ENCODE results near the gene LSG1. TPM values are rescaled to one million over a fixed set of nuclear protein-coding genes. Genes with fewer than 3 reads are reported as not detected.

The LSG1 gene
- total RNA-seq, 1 experiment from 2014 or later = 45.8 TPM

DNA sequence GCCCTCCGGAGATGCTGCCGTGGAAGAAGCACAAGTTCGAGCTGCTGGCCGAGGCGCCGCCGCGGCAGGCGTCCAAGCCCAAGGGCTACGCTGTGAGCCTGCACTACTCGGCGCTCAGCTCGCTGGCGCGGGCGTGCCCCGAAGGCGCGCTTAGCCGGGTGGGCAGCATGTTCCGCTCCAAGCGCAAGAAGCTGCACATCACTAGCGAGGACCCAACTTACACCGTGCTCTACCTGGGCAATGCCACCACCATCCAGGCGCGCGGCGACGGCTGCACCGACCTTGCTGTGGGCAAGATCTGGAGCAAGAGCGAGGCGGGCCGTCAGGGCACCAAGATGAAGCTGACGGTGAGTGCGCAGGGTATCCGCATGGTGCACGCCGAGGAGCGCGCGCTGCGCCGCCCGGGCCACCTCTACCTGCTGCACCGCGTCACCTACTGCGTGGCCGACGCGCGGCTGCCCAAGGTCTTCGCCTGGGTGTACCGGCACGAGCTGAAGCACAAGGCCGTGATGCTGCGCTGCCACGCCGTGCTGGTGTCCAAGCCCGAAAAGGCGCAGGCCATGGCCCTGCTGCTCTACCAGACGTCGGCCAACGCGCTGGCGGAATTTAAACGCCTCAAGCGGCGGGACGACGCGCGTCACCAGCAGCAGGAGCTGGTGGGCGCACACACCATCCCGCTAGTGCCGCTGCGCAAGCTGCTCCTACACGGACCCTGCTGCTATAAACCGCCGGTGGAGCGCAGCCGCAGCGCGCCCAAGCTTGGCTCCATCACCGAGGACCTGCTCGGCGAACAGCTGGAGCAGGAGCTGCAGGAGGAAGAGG lies 15.0 kb upstream of the LSG1 start (continued):
- TF ChIP-seq, protein P1, sequence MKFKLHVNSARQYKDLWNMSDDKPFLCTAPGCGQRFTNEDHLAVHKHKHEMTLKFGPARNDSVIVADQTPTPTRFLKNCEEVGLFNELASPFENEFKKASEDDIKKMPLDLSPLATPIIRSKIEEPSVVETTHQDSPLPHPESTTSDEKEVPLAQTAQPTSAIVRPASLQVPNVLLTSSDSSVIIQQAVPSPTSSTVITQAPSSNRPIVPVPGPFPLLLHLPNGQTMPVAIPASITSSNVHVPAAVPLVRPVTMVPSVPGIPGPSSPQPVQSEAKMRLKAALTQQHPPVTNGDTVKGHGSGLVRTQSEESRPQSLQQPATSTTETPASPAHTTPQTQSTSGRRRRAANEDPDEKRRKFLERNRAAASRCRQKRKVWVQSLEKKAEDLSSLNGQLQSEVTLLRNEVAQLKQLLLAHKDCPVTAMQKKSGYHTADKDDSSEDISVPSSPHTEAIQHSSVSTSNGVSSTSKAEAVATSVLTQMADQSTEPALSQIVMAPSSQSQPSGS (CRISPR knock-in tag; IDR thresholded peaks at IDR 0.05; ENCODE audit: borderline replicate concordance, low read depth) = no peak
- TF ChIP-seq RELA (CRISPR knock-in tag; IDR thresholded peaks at IDR 0.05; ENCODE audit: borderline replicate concordance) = peak; percentile 42; the same call in 1 of the 2 replicates
- TF ChIP-seq NFATC4 (CRISPR knock-in tag; IDR thresholded peaks at IDR 0.05) = no peak
- TF ChIP-seq SMAD3 (CRISPR knock-in tag; IDR thresholded peaks at IDR 0.05; ENCODE audit: borderline replicate concordance) = peak; percentile 89; the same call in 1 of the 2 replicates
- no peak for TF ChIP-seq ZNF671 (CRISPR knock-in tag; IDR thresholded peaks at IDR 0.05)
- 0 out of 2 replicates have a peak, but pooled peaks have one; percentile 7 for TF ChIP-seq TEAD4 (CRISPR knock-in tag; IDR thresholded peaks at IDR 0.05)
- TF ChIP-seq PRRX2 (CRISPR knock-in tag; IDR thresholded peaks at IDR 0.05) = no peak
- TF ChIP-seq NR1H2 (CRISPR knock-in tag; IDR thresholded peaks at IDR 0.05) = no peak
- TF ChIP-seq, protein P2, sequence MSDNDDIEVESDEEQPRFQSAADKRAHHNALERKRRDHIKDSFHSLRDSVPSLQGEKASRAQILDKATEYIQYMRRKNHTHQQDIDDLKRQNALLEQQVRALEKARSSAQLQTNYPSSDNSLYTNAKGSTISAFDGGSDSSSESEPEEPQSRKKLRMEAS (CRISPR knock-in tag; IDR thresholded peaks at IDR 0.05) = peak; percentile 97
- peak; percentile 75; the same call in 1 of the 2 replicates for TF ChIP-seq SMAD4 (CRISPR knock-in tag; IDR thresholded peaks at IDR 0.05)
- TF ChIP-seq, protein P3, sequence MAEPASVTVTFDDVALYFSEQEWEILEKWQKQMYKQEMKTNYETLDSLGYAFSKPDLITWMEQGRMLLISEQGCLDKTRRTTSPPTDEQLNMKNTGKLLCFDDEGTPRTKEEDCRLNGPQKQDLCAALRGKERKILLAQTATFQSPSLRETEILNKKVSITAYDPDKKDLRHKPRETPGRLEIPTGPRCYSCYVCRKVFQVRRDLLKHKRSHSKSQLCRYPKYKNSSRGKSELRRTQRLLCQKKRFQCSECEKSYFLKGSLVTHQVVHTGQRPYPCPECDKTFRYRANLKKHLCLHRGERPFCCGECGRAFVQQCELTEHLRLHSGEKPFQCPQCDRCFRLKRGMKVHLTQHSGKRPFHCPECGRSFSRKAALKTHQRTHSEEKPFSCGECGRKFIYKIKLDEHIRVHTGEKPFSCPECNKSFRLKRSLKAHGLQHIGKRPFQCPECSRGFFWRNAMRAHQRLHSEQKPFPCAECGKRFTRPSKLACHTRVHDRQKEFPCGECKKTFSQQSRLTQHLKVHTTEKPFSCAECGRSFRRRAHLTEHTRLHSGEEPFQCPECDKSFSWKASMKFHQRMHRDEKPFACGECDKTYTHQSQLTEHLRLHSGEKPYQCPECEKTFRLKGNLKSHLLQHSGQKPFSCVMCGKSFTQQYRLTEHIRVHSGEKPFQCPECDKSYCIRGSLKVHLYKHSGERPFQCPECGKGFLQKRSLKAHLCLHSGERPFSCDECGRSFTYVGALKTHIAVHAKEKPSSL (CRISPR knock-in tag; conservative IDR thresholded peaks at IDR 0.05) = no peak
- TF ChIP-seq CREB1 (CRISPR knock-in tag; IDR thresholded peaks at IDR 0.05) = 0 out of 2 replicates have a peak, but pooled peaks have one; percentile 18
- TF ChIP-seq MYBL2 (CRISPR knock-in tag; IDR thresholded peaks at IDR 0.05) = peak; percentile 74
- no peak for TF ChIP-seq OVOL2 (CRISPR knock-in tag; IDR thresholded peaks at IDR 0.05; ENCODE audit: borderline replicate concordance)
- TF ChIP-seq TCF7 (CRISPR knock-in tag; IDR thresholded peaks at IDR 0.05; ENCODE audit: low read depth) = 0 out of 2 replicates have a peak, but pooled peaks have one; percentile 82
- TF ChIP-seq, protein P4, sequence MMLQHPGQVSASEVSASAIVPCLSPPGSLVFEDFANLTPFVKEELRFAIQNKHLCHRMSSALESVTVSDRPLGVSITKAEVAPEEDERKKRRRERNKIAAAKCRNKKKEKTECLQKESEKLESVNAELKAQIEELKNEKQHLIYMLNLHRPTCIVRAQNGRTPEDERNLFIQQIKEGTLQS (CRISPR knock-in tag; conservative IDR thresholded peaks at IDR 0.05) = peak; percentile 58; the same call in 1 of the 2 replicates
- no peak for TF ChIP-seq GRHL2 (CRISPR knock-in tag; IDR thresholded peaks at IDR 0.05; ENCODE audit: insufficient replicate concordance, severe bottlenecking)
- TF ChIP-seq, protein P5, sequence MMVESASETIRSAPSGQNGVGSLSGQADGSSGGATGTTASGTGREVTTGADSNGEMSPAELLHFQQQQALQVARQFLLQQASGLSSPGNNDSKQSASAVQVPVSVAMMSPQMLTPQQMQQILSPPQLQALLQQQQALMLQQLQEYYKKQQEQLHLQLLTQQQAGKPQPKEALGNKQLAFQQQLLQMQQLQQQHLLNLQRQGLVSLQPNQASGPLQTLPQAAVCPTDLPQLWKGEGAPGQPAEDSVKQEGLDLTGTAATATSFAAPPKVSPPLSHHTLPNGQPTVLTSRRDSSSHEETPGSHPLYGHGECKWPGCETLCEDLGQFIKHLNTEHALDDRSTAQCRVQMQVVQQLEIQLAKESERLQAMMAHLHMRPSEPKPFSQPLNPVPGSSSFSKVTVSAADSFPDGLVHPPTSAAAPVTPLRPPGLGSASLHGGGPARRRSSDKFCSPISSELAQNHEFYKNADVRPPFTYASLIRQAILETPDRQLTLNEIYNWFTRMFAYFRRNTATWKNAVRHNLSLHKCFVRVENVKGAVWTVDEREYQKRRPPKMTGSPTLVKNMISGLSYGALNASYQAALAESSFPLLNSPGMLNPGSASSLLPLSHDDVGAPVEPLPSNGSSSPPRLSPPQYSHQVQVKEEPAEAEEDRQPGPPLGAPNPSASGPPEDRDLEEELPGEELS (CRISPR knock-in tag; IDR thresholded peaks at IDR 0.05) = peak; percentile 78
- TF ChIP-seq NR3C1 (CRISPR knock-in tag; conservative IDR thresholded peaks at IDR 0.05; ENCODE audit: low read depth) = peak; percentile 67; the same call in 1 of the 2 replicates
- TF ChIP-seq HMGA2 (CRISPR knock-in tag; IDR thresholded peaks at IDR 0.05) = no peak
- no peak for TF ChIP-seq ZNF121 (CRISPR knock-in tag; IDR thresholded peaks at IDR 0.05)
- TF ChIP-seq ZNF232 (CRISPR knock-in tag; IDR thresholded peaks at IDR 0.05) = no peak
- TF ChIP-seq, protein P6, sequence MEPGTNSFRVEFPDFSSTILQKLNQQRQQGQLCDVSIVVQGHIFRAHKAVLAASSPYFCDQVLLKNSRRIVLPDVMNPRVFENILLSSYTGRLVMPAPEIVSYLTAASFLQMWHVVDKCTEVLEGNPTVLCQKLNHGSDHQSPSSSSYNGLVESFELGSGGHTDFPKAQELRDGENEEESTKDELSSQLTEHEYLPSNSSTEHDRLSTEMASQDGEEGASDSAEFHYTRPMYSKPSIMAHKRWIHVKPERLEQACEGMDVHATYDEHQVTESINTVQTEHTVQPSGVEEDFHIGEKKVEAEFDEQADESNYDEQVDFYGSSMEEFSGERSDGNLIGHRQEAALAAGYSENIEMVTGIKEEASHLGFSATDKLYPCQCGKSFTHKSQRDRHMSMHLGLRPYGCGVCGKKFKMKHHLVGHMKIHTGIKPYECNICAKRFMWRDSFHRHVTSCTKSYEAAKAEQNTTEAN (CRISPR knock-in tag; IDR thresholded peaks at IDR 0.05) = peak; percentile 33; the same call in 1 of the 2 replicates
- TF ChIP-seq NR2C2 (CRISPR knock-in tag; IDR thresholded peaks at IDR 0.05) = 0 out of 2 replicates have a peak, but pooled peaks have one; percentile 11
- TF ChIP-seq NFYB (CRISPR knock-in tag; conservative IDR thresholded peaks at IDR 0.05; ENCODE audit: low read depth) = no peak
- no peak for TF ChIP-seq SOX15 (CRISPR knock-in tag; IDR thresholded peaks at IDR 0.05)
- TF ChIP-seq, protein P7, sequence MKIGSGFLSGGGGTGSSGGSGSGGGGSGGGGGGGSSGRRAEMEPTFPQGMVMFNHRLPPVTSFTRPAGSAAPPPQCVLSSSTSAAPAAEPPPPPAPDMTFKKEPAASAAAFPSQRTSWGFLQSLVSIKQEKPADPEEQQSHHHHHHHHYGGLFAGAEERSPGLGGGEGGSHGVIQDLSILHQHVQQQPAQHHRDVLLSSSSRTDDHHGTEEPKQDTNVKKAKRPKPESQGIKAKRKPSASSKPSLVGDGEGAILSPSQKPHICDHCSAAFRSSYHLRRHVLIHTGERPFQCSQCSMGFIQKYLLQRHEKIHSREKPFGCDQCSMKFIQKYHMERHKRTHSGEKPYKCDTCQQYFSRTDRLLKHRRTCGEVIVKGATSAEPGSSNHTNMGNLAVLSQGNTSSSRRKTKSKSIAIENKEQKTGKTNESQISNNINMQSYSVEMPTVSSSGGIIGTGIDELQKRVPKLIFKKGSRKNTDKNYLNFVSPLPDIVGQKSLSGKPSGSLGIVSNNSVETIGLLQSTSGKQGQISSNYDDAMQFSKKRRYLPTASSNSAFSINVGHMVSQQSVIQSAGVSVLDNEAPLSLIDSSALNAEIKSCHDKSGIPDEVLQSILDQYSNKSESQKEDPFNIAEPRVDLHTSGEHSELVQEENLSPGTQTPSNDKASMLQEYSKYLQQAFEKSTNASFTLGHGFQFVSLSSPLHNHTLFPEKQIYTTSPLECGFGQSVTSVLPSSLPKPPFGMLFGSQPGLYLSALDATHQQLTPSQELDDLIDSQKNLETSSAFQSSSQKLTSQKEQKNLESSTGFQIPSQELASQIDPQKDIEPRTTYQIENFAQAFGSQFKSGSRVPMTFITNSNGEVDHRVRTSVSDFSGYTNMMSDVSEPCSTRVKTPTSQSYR (CRISPR knock-in tag; IDR thresholded peaks at IDR 0.05) = peak; percentile 49
- TF ChIP-seq ESRRA (CRISPR knock-in tag; IDR thresholded peaks at IDR 0.05; ENCODE audit: borderline replicate concordance) = peak; percentile 65; the same call in 1 of the 2 replicates
- TF ChIP-seq EMX1 (CRISPR knock-in tag; IDR thresholded peaks at IDR 0.05) = no peak
- TF ChIP-seq GTF2I (CRISPR knock-in tag; conservative IDR thresholded peaks at IDR 0.05) = no peak
